LNCAP (cell line): ENCODE results near the gene FMOD.

Source experiments
- CTCF ChIP-seq: fragments of 450-650 bp; IDR thresholded peaks from 2 replicates; pipeline ENCODE4 v1.5.1; 2017; ENCODE audit warnings: mild to moderate bottlenecking

FMOD gene

GRCh38 chr1:203346060-203346768 is 4.7 kb downstream of the FMOD start:
- TF ChIP-seq CTCF = no peak

GRCh38 chr1:203343956-203344754 is 6.8 kb downstream of the FMOD start:
- TF ChIP-seq CTCF = no peak

GRCh38 chr1:203342192-203342940 is 8.6 kb downstream of the FMOD start:
- peak; percentile 86 for TF ChIP-seq CTCF

GRCh38 chr1:203340112-203340790 is 10.7 kb downstream of the FMOD start:
- peak; percentile 99 for TF ChIP-seq CTCF

GRCh38 chr1:203338335-203339036 is 12.4 kb downstream of the FMOD start:
- TF ChIP-seq CTCF = peak; percentile 94

GRCh38 chr1:203336097-203336496 is 14.8 kb downstream of the FMOD start:
- no peak for TF ChIP-seq CTCF

- no peak for TF ChIP-seq CTCF
These were observed 15.4 kb downstream of the FMOD start for GRCh38 chr1:203335503-203335902.
